ENCODE measurements around the gene ABLIM1.
A peak's percentile ranks its signal among the peaks of the same experiment; 100 is the strongest.

ABLIM1 gene

DNA sequence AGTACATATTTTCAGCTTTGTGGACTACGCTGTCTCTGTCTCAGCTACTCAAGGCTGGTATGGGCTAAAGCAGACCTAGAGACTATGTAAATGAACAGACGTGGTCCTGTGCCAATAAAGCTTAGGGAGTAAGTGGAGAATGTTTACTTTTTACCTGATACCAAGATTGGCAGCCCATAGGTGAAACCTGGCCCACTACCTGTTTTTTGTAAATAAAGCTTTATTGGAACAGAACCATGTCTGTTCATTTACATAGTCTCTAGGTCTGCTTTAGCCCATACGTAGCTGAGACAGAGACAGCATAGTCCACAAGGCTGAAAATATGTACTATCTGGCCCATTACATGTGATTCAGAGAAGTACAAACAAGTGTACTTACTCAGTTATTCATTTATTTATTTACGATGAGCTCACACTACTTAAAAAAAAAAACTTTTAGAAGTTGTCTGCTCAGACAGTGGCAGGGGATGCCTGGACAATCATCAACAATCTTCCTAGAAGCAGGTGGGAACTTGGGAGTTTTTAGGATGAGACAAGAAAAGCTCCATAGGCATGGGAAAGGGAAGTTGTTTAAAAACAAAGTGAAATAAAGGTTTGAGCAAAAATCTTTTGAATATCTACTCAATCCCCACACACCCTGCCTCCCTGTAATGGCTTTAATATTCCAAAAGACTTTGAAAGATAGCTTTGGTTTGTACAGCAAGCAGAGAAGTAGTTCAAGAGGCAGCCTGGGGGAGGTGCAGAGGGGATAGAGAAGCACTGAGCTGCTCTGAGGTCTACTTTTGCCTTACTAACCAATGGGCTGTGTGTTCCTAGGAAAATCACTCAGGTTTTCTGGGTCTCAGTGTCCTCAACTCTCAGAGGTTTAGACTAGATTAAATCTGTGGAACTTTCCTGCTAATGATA is 139.4 kb downstream of the ABLIM1 start:
- DNase-seq (ENCODE audit: low spot score): no peak

GRCh38 chr10:114517368-114518250 is 140.5 kb downstream of the ABLIM1 start:
- DNase-seq (ENCODE audit: low spot score): no peak

DNA sequence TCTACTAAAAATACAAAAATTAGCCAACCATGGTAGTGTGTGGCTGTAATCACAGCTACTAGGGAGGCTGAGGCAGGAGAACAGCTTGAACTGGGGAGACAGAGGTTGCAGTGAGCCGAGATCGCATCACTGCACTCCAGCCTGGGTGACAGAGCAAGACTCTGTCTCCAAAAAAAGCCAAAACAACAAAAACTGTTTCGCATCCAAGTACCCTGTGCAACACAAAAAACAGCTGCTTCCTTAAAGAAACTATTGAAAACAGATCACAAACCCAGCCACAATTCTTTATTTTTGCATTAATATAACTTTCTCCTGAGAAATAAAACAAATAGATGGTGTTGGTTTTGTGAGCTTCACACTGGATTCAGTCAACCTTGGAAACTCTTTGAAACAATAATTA is 141.7 kb downstream of the ABLIM1 start:
- no peak for DNase-seq (ENCODE audit: low spot score)

DNA sequence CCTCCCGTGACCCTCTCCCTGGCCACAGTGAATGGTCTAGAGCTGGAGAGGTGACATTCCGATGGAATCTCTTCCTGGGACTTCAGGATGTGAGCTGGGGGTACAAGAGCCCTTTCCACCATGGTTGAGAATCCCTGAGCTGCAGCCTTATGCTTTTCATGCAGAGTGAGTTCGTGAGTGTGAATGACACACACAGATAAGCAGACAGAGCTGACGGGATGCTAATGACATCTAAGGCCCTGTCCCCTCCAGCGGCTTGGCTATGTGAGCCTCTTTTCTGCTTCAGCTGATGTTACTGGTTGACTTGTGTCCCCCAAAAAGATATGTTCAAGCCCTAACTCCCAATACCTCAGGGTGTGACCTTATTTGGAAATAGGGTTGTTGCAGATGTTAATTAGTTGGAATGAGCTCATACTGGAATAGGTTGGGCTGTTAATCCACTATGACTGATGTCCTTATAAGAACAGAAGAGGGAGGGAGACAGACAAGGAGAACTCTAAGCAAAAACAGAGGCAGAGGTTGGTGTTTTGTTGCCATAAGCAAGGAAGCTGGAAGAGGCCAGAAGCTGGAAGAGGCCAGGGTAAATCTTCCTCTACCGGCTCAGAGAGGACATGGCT is 142.7 kb downstream of the ABLIM1 start:
- DNase-seq (ENCODE audit: low spot score): no peak

DNA sequence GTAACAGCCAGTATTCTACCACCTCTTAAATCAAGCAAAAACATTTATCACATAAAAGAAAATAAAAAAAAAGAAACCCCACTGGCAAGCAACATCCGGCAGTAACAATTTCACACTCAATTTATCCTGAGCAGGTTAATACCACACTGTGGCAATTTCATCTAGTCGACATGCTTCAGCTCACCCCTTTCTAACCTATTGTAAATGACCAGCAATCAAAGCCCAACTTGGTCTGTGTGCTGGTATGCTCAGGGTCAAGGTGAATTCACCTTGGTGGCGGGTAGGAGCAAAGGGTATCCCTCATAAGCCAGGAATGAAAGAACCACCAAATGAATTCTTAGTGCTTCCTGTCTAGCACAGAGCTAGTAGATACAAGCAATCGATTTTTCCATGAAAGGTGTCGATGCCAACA is 144.7 kb downstream of the ABLIM1 start:
- DNase-seq (ENCODE audit: low spot score): no peak

DNA sequence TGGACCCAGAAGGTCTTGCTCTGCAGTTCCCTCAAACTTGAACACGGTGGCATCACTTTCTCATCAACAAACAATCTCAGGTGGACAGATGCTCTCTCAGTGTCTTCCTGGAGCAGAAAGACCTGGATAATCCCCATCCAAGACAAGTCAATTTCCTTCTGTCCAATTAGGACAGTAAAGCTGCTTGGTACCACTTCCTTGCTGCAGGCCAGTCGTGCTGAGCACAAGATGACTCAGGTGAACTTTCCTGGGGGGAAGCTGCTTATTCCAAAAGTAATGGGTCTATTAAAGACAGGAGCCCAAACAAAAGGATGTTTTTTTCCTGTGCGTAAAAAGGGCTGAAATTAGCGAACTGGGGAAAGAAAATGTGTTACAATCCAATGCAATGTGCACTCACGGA is 146.2 kb downstream of the ABLIM1 start:
- no peak for DNase-seq (ENCODE audit: low spot score)

- DNase-seq (ENCODE audit: low spot score): no peak
Measured at GRCh38 chr10:114508376-114508775, 149.7 kb downstream of the ABLIM1 start.

DNA sequence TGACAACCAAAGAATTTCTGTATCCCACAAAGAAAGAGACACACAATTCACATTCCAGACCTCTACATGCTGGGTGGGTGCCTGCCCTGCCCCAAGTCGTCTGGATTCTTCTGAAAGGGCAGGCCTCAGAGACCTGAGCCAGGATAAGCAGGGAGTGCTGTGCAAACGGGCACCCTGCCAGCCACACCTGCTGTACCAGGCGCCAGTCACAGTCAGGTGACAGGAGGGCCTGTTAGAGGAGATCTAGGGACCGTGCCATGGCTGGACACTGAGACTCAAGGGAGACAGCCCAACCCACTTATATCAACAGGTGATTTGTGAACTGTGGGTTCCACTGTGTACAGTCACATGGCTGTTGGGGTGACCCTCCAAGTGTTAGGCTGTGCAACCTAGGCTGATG is 150.6 kb downstream of the ABLIM1 start:
- peak; percentile 47 for DNase-seq (ENCODE audit: low spot score)

- no peak for DNase-seq (ENCODE audit: low spot score)
Measured at GRCh38 chr10:114506871-114507385, 151.1 kb downstream of the ABLIM1 start.

GRCh38 chr10:114504769-114505579 is 153.1 kb downstream of the ABLIM1 start:
- no peak for DNase-seq (ENCODE audit: low spot score)

DNA sequence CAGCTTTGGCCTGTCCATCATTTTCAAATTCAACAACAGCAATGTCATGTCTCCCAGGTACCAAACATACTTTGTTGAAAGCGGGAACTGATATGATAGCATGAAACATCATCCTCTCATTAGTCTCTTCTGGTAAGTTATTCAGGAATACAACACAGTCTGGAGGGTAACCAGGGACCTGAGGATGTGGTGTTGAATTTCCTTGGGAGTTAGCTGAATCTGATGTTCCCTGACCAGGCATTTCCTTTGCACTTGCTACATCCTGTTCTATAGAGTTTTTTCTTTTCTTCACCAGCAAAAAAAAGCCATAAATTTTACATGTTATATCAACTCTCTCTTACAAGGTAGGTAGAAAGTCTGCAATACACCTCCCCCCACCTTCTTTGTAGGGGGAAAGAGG is 156.0 kb downstream of the ABLIM1 start:
- DNase-seq (ENCODE audit: low spot score): no peak

DNA sequence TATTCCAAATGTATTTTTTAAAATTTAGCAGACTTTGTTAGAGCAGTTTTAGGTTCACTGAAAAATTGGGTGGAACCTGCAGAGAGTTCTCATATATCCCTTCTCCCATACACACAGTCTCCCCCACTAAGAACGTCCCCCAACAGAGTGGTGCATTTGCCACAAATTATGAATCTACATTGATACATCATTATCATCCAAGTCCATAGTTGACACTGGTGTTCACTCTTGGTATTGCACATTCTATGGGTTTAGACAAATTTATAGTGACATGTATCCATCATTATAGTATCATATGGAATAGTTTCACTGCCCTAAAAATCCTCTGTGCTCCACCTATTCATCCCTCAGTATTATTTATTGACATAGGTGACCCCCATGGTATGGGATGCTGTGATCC is 156.4 kb downstream of the ABLIM1 start:
- DNase-seq (ENCODE audit: low spot score): no peak

DNA sequence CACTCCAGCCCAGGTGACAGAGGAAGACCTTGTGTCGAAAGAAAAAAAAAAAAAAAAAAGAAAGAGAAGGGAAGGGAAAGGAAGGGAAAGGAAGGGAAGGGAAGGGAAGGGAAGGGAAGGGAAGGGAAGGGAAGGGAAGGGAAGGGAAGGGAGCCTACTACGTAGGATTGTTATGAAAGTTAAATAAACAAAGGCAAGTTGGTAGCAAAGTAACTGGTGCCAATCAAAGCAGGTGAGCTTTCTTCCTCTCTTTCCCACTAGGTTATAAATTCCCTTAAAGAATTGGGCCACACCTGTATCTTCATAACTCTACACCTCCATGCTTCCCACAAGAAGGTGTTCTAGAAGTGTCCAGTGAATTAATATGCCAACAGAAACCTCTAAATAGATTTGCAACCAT is 157.4 kb downstream of the ABLIM1 start:
- no peak for DNase-seq (ENCODE audit: low spot score)

DNA sequence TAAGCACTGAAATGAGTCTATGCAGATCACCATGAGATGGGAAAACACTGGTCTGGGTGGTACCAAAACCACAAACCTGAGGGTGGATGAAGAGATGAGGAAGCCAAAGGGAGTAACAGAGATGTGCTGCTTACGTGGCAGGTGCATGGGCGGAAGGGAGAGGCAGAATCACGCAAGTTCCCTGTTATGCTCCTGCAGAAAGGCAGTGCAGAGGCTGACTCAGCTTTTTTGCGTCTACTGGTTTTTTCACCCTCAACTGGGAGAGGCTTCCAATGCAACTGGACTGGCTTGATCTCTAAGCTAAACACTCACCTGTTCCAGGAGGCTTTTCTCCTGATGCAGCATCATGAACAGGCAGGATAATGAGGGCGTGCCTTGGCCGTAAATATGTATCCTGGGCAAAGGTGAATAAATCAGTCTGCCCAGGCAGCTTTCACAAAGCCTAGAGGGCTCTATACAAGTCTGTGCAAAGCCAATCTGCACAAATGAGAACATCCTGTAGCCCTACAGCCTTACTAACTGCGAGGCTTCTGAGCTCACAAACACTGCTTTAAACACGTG is 158.4 kb downstream of the ABLIM1 start:
- peak; percentile 73 for DNase-seq (ENCODE audit: low spot score)

- no peak for DNase-seq (ENCODE audit: low spot score)
Measured at GRCh38 chr10:114499116-114499515, 159.0 kb downstream of the ABLIM1 start.

DNA sequence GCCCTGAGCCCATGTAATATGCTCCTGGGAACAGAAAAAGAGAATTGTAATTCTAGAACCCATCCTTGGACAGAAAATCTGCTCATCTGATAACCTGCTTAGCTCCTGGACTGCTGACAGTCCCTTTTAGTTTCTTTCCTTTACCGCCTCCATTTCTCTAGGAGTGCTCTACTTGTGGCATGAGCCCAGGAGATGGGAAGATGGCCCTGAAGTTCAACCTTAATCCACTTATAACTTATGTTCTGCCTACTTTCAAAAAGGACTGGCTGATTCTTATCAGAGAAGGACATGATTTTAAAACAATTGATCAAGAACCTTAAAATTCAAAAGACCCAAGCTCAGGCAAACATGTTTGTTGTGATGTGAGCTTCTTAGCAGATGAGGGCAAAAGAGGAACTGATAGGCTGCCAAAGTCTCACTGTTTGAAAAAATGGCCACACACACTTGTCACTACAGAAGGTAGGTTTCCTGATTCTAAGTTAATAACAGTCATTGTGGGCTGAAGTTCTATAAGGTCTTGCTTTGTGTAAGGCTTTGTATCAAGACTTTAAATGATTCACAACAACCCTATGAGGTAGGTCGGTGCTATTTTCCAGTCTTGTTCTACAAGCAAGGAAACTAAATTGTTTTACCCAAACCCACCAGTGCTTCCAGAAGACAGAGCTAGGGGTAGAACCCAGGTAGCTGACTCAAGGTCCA is 159.5 kb downstream of the ABLIM1 start:
- no peak for DNase-seq (ENCODE audit: low spot score)

DNA sequence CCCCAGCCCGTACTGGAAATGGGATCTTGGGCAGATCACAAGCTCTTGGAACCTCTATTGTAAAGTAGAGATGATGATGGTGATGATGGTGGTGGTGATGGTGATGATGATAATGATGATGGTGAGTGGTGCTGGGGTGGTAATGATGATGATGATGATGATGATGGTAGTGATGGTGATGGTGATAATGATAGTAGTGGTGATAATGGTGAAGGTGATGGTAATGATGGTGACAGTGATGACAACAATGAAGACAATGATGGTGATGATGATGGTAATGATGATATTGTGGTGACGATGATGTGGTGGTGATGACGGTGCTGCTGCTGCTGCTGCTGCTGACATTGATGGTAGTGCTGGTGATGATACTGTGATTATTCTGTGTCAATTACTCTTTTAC is 162.8 kb downstream of the ABLIM1 start:
- no peak for DNase-seq (ENCODE audit: low spot score)

GRCh38 chr10:114492351-114493037 is 165.6 kb downstream of the ABLIM1 start:
- no peak for DNase-seq (ENCODE audit: low spot score)

- DNase-seq (ENCODE audit: low spot score): peak; percentile 29
Measured at GRCh38 chr10:114491933-114492332, 166.1 kb downstream of the ABLIM1 start.

- DNase-seq (ENCODE audit: low spot score): no peak
Measured at GRCh38 chr10:114491419-114491818, 166.7 kb downstream of the ABLIM1 start.
